Measurements from ENCODE around the gene RNF227.
"Not testable (repeated sequence)": the region's sequence is repeated elsewhere in the genome, so short reads cannot be mapped to it uniquely, and the experiment has no call there.

RNF227 gene

DNA sequence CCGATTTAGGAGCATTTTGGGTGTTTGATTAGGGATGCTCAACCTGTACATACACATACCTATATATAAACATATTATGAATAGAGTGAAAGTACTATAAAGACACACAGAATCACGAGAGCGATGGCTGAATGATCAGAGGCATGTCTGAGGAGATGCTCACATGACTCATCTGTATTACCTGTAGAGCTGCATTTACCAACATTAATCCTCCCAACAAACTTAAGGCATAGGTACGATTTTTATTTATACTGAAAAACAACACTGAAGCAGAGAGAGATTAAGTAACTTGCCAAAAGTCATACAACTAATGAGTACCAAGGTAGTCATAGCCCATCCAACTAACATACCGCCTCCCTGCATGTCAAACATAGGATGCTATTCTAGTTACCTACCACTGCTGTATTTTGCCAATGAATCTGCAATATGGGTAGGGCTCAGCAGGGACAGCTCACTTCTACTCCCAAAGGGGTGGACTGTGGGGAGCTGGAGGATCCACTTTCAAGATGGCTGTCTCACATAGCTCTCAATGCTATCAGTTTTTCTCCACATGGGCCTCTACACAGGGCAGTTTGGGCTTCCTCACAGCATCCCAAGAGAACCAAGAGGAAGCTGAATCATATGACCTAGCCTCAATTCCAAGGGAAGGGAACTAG is 51.0 kb downstream of the RNF227 start:
- H3K9me3 ChIP-seq (ENCODE audit: control insufficient read depth in 5 of 5, low read length in 5 of 5) = peaks cover 0 to 4% (median 0%) of the 10 kb centered on the region in 5 donors
- H3K9ac ChIP-seq (ENCODE audit: low read length in 5 of 5) = no peak overlapping the region
- H3K27me3 ChIP-seq (ENCODE audit: control insufficient read depth in 5 of 5, insufficient read depth in 4 of 5, low read length in 5 of 5) = no peaks in the 10 kb centered on the region
- peaks cover 0 to 3% (median 0%) of the 10 kb centered on the region in 5 donors for H3K4me1 ChIP-seq (ENCODE audit: control insufficient read depth in 5 of 5, insufficient read depth in 5 of 5, low read length in 5 of 5)
- H3K4me3 ChIP-seq (ENCODE audit: low read depth in 1 of 5, low read length in 5 of 5) = no peak overlapping the region
- peaks cover 0 to 14% (median 3%) of the 10 kb centered on the region in 5 donors for H3K36me3 ChIP-seq (ENCODE audit: control insufficient read depth in 5 of 5, insufficient read depth in 5 of 5, low read length in 5 of 5)
- no peak overlapping the region for H3K27ac ChIP-seq (ENCODE audit: low read depth, low read length)

- not testable (repeated sequence) for H3K27me3 ChIP-seq (ENCODE audit: control insufficient read depth in 5 of 5, insufficient read depth in 4 of 5, low read length in 5 of 5); H3K9me3 ChIP-seq (ENCODE audit: control insufficient read depth in 5 of 5, low read length in 5 of 5); H3K9ac ChIP-seq (ENCODE audit: low read length in 5 of 5); H3K4me1 ChIP-seq (ENCODE audit: control insufficient read depth in 5 of 5, insufficient read depth in 5 of 5, low read length in 5 of 5); H3K4me3 ChIP-seq (ENCODE audit: low read depth in 1 of 5, low read length in 5 of 5); H3K27ac ChIP-seq (ENCODE audit: low read depth, low read length)
- peaks cover 0 to 17% (median 4%) of the 10 kb centered on the region in 5 donors for H3K36me3 ChIP-seq (ENCODE audit: control insufficient read depth in 5 of 5, insufficient read depth in 5 of 5, low read length in 5 of 5)
These were observed 51.7 kb downstream of the RNF227 start for GRCh38 chr17:7864384-7864783.

Data from subcutaneous abdominal adipose tissue (tissue), 5 donors.